IMR-90 (cell line): ENCODE data around the gene TCF7L1. TPM values are rescaled to one million over a fixed set of nuclear protein-coding genes. Genes with fewer than 3 reads are reported as not detected.
"Not testable (repeated sequence)": the region's sequence is repeated elsewhere in the genome, so short reads cannot be mapped to it uniquely, and the experiment has no call there.

Source experiments
- ATAC-seq: fragments of 200-7000 bp; cut with Tn5 transposase; 2 replicates; pipeline ENCODE4 v1.9.1; 2020; ENCODE audit warnings: low read depth, mild to moderate bottlenecking, moderate library complexity
- BruUV-seq: library from RNA; stranded (reverse); fragments of 400-500 nt; replicated peaks from 2 replicates; lab custom pipeline; 2021; lab: Mats Ljungman, UMichigan
- CTCF ChIA-PET: fragments of 300-600 bp; formaldehyde crosslinking; extraction: SDS; loops from one replicate; lab custom pipeline; 2021; ENCODE audit warnings: antibody characterized with exemption; lab: Yijun Ruan, JAX
- POLR2A ChIA-PET: fragments of 300-600 bp; sonication (Branson Sonifier 250); formaldehyde crosslinking; loops from one replicate; lab custom pipeline; 2022; ENCODE audit warnings: antibody characterized with exemption; ENCODE audit not compliant: unreplicated experiment; lab: Charles Lee
- DNase-seq: peaks from one replicate; pipeline ENCODE4 v3.0.0; 2013
- H2AFZ ChIP-seq: replicated peaks from 2 replicates; pipeline ENCODE3; 2013; ENCODE audit warnings: low read length, mild to moderate bottlenecking; ENCODE audit not compliant: poor library complexity
- H2AK5ac ChIP-seq: 2 replicates; pipeline ENCODE4 v1.6.1; 2013; ENCODE audit warnings: low read depth, low read length, inconsistent platforms
- H2AK9ac ChIP-seq: replicated peaks from 2 replicates; pipeline ENCODE3; 2013; ENCODE audit warnings: mild to moderate bottlenecking, low read depth, low read length, moderate library complexity; ENCODE audit not compliant: poor library complexity
- H2BK120ac ChIP-seq: 2 replicates; pipeline ENCODE4 v1.6.1; 2013; ENCODE audit warnings: low read depth, low read length, inconsistent platforms
- H2BK15ac ChIP-seq: 3 replicates; pipeline ENCODE4 v1.6.1; 2013; ENCODE audit warnings: low read depth, low read length, inconsistent platforms
- H2BK20ac ChIP-seq: 2 replicates; pipeline ENCODE4 v1.6.1; 2013; ENCODE audit warnings: low read depth, mild to moderate bottlenecking, inconsistent platforms, low read length, moderate library complexity
- H2BK5ac ChIP-seq: 2 replicates; pipeline ENCODE4 v1.6.1; 2013; ENCODE audit warnings: mild to moderate bottlenecking, low read depth, low read length, inconsistent platforms; ENCODE audit not compliant: poor library complexity, severe bottlenecking
- H3K14ac ChIP-seq: replicated peaks from 2 replicates; pipeline ENCODE4 v1.6.1; 2013; ENCODE audit warnings: low read depth, low read length, inconsistent platforms
- H3K18ac ChIP-seq: 2 replicates; pipeline ENCODE4 v1.6.1; 2013; ENCODE audit warnings: low read depth, low read length, control low read depth
- H3K23ac ChIP-seq: 2 replicates; pipeline ENCODE4 v1.6.1; 2013; ENCODE audit warnings: low read depth, low read length, inconsistent platforms
- H3K27ac ChIP-seq: 2 replicates; pipeline ENCODE4 v1.5.1; 2013; ENCODE audit warnings: mild to moderate bottlenecking, control low read depth, low read length; ENCODE audit not compliant: insufficient read depth
- H3K27me3 ChIP-seq: 2 replicates; pipeline ENCODE4 v1.6.1; 2013; ENCODE audit warnings: low read length; ENCODE audit not compliant: control insufficient read depth, insufficient read depth
- H3K36me3 ChIP-seq: 2 replicates; pipeline ENCODE4 v1.6.1; 2013; ENCODE audit warnings: low read length, mixed read lengths; ENCODE audit not compliant: control insufficient read depth, insufficient read depth
- H3K4ac ChIP-seq: 2 replicates; pipeline ENCODE4 v1.6.1; 2013; ENCODE audit warnings: low read depth, low read length, inconsistent platforms
- H3K4me1 ChIP-seq: 2 replicates; pipeline ENCODE4 v1.6.1; 2013; ENCODE audit warnings: low read length, mixed read lengths; ENCODE audit not compliant: control insufficient read depth, insufficient read depth
- H3K4me2 ChIP-seq: 2 replicates; pipeline ENCODE4 v1.6.1; 2013; ENCODE audit warnings: low read depth, mild to moderate bottlenecking, control low read depth, low read length, moderate library complexity
- H3K4me3 ChIP-seq: 2 replicates; pipeline ENCODE4 v1.5.1; 2013; ENCODE audit warnings: low read depth, mild to moderate bottlenecking, control low read depth, low read length, moderate library complexity; ENCODE audit not compliant: insufficient read depth
- H3K56ac ChIP-seq: 2 replicates; pipeline ENCODE4 v1.6.1; 2013; ENCODE audit warnings: low read length, inconsistent platforms; ENCODE audit not compliant: insufficient read depth; ENCODE audit errors: extremely low read depth
- H3K79me1 ChIP-seq, 2 experiments: 2 replicates each; pipeline ENCODE4 v1.6.1; 2013; ENCODE audit warnings: low read length in 2 of 2, inconsistent platforms in 1 of 2, low read depth in 1 of 2
- H3K9ac ChIP-seq: 2 replicates; pipeline ENCODE4 v1.6.1; 2013; ENCODE audit warnings: low read depth, low read length, control low read depth
- H3K9me1 ChIP-seq: 2 replicates; pipeline ENCODE4 v1.6.1; 2013; ENCODE audit warnings: low read length, inconsistent platforms; ENCODE audit not compliant: insufficient read depth
- H3K9me3 ChIP-seq: 2 replicates; pipeline ENCODE4 v1.6.1; 2013; ENCODE audit warnings: low read length; ENCODE audit not compliant: control insufficient read depth, insufficient read depth
- H4K20me1 ChIP-seq: 2 replicates; pipeline ENCODE4 v1.6.1; 2013; ENCODE audit warnings: low read length, inconsistent platforms; ENCODE audit not compliant: insufficient read depth
- H4K5ac ChIP-seq: 2 replicates; pipeline ENCODE4 v1.6.1; 2013; ENCODE audit warnings: mild to moderate bottlenecking, low read depth, low read length, control low read depth
- H4K8ac ChIP-seq, 2 experiments: 2 replicates each; pipeline ENCODE4 v1.6.1; 2013; ENCODE audit warnings: low read depth in 2 of 2, low read length in 2 of 2, control low read depth in 1 of 2, inconsistent platforms in 1 of 2
- H4K91ac ChIP-seq: 2 replicates; pipeline ENCODE4 v1.6.1; 2013; ENCODE audit warnings: low read depth, low read length, inconsistent platforms; ENCODE audit not compliant: insufficient read depth
- RAD21 ChIP-seq: IDR thresholded peaks from 2 replicates; pipeline ENCODE4 v1.6.1; 2012; ENCODE audit warnings: low read length, improper control_type of control experiment
- WGBS, 2 experiments: methylation state at CpG; one replicate each; pipeline versions ENCODE4 v1.1.5 to v1.1.7; 2013; ENCODE audit warnings: missing lambda C conversion rate in 2 of 2; ENCODE audit not compliant: insufficient read length in 1 of 2; ENCODE audit errors: extremely low coverage in 2 of 2; 5-methylcytosine and 5-hydroxymethylcytosine counted together
- dilution Hi-C: fragments of 300-500 bp; cut with HindIII; formaldehyde crosslinking; loops from one replicate; pipeline ENCODE4 v1.14.3; 2018; ENCODE audit warnings: low sequenced_read_pairs; ENCODE audit not compliant: unreplicated experiment
- in situ Hi-C: fragments of 300-500 bp; cut with MboI; formaldehyde crosslinking; loops from 3 replicates; pipeline ENCODE4 v1.14.3; 2019; ENCODE audit warnings: low sequenced_read_pairs, inconsistent platforms, mixed read lengths
- intact Hi-C: fragments of 100-400 bp; cut with micrococcal nuclease; formaldehyde crosslinking; loops from 2 replicates; pipeline ENCODE4 v1.10.0; 2022
- polyA plus RNA-seq, 3 experiments: library from polyadenylated mRNA; depleted of rRNA; stranded (reverse); fragments of >200 nt; gene quantifications; 2 replicates each; pipeline ENCODE4 v1.2.3, GENCODE V29; 2012; ENCODE audit warnings: low replicate concordance in 1 of 3
- total RNA-seq: library from RNA; depleted of rRNA; stranded (reverse); fragments of >200 nt; gene quantifications from 2 replicates; pipeline ENCODE4 v1.2.3, GENCODE V29; 2012

TCF7L1 gene
- total and polyA plus RNA-seq, 2 of the 4 experiments (the other 2 are of a cell fraction), result 0.72 to 11.1 TPM

DNA sequence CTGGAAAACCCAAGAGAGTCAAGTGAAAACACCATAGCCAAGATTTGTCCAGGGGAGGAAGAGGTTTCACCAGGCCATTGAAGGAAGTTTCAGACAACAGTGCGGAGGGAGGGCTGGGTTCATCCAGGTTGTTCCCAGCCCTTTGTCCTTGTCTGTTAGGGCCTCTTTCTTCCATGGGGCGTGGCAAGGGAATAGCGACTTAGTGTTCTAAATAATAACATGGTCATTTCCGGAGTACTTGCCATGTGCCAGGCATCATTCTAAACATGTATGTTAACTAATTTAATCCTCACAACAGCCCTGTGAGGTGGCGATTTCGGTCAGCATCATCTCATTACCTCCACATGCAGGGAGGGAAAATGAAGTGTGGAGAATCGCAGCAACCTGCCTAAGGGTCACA lies 77.3 kb downstream of the TCF7L1 start:
- Histone ChIP-seq H3K9ac (no peak overlapping the region), H4K20me1 (peaks cover 81% of the 10 kb centered on the region), H3K9me1 (peaks cover 19% of the 10 kb centered on the region), H3K23ac (no peak overlapping the region), H3K27me3 (no peaks in the 10 kb centered on the region), H3K18ac (no peak overlapping the region), H3K4ac (no peak overlapping the region), H4K8ac (no peak overlapping the region), H3K4me2 (no peak overlapping the region), H3K79me1 (peaks cover 39 to 81% of the 10 kb centered on the region in 2 experiments), H2AFZ (no peak overlapping the region), H3K9me3 (no peaks in the 10 kb centered on the region), H2BK5ac (no peak overlapping the region), H2AK5ac (no peak overlapping the region), H2BK120ac (no peak overlapping the region), H3K36me3 (no peaks in the 10 kb centered on the region), H2BK20ac (no peak overlapping the region), H3K4me1 (peaks cover 9% of the 10 kb centered on the region), H3K14ac (no peak overlapping the region), H3K56ac (no peak overlapping the region), H3K4me3 (no peak overlapping the region), H4K91ac (no peak overlapping the region), H2AK9ac (no peak overlapping the region), H4K5ac (no peak overlapping the region), H2BK15ac (no peak overlapping the region), H3K27ac (no peak overlapping the region)
- no peak for TF ChIP-seq RAD21
- DNase-seq, result no peak
- WGBS, 2 experiments, result 88% methylated on average over 1 of the region's 7 CpGs; no CpG with 5 or more reads in 1 of the 2 experiments
- intact Hi-C loops, result no loop called here
- in situ Hi-C loops, result no loop called here
- no peak for ATAC-seq
- POLR2A ChIA-PET, result no interaction called here
- CTCF ChIA-PET, result no interaction called here
- dilution Hi-C loops, result no loop called here
- BruUV-seq, result no TSS peak

DNA sequence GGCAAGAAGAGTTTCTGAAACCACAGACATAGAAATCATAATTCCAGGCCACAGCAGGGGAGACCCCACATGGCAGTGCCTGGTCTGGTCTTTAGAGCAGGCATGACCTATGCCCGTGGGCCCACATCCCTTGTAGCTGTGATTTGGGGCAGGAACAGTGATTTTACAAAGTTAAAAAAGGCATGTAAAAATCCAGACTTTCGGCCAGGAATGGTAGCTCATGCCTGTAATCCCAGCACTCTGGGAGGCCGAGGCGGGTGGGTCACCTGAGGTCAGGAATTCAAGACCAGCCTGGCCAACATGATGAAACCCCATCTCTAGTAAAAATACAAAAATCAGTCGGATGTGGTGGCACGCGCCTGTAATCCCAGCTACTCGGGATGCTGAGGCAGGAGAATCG lies 78.4 kb downstream of the TCF7L1 start:
- POLR2A ChIA-PET, dilution Hi-C loops, ATAC-seq: not testable (repeated sequence)

More for the DNA sequence above, 78.4 kb downstream of the TCF7L1 start:
- H2AK9ac ChIP-seq, H3K56ac ChIP-seq, H3K9ac ChIP-seq, in situ Hi-C loops, CTCF ChIA-PET, H2BK15ac ChIP-seq, H3K27me3 ChIP-seq, H4K91ac ChIP-seq, H2BK120ac ChIP-seq, H3K27ac ChIP-seq, H3K4ac ChIP-seq, H3K18ac ChIP-seq, H4K8ac ChIP-seq, intact Hi-C loops, H3K23ac ChIP-seq, H3K4me2 ChIP-seq, BruUV-seq, H2AFZ ChIP-seq, H3K4me3 ChIP-seq, H3K14ac ChIP-seq, H3K9me3 ChIP-seq, H2AK5ac ChIP-seq, H4K5ac ChIP-seq, H2BK5ac ChIP-seq, H2BK20ac ChIP-seq, DNase-seq, H3K36me3 ChIP-seq: not testable (repeated sequence)
- Histone ChIP-seq H3K9me1 (peaks cover 23% of the 10 kb centered on the region), H3K4me1 (peaks cover 16% of the 10 kb centered on the region), H4K20me1 (peaks cover 86% of the 10 kb centered on the region), H3K79me1 (peaks cover 36 to 79% of the 10 kb centered on the region in 2 experiments)
- WGBS, 2 experiments, result 100% methylated on average over 1 of the region's 9 CpGs; no CpG with 5 or more reads in 1 of the 2 experiments
